Endothelial cell of umbilical vein (primary cell): ENCODE data around the gene PDHA1. TPM values are rescaled to one million over a fixed set of nuclear protein-coding genes. Genes with fewer than 3 reads are reported as not detected.

Experiments used
- BruUV-seq: library from RNA; stranded (reverse); fragments of 400-500 nt; replicated peaks from 2 replicates; lab custom pipeline; 2021; lab: Mats Ljungman, UMichigan
- CTCF ChIA-PET: fragments of 300-600, 350-600 bp; sonication (Branson Sonifier 250); formaldehyde crosslinking; loops from one replicate; lab custom pipeline; 2021; ENCODE audit warnings: antibody characterized with exemption, inconsistent platforms; lab: Charles Lee
- POLR2A ChIA-PET: fragments of 300-600, 350-600 bp; sonication (Branson Sonifier 250); formaldehyde crosslinking; loops from one replicate; lab custom pipeline; 2021; ENCODE audit warnings: antibody characterized with exemption, inconsistent platforms; lab: Charles Lee
- DNase-seq: peaks from one replicate; pipeline ENCODE4 v3.0.0-alpha.2; 2011; ENCODE audit warnings: low read depth, low spot score
- FAIRE-seq: peaks from 2 replicates; lab custom pipeline; 2011; peaks lifted over from hg19 to GRCh38; lab: Jason Lieb, UNC
- H2AFZ ChIP-seq: 2 replicates; pipeline ENCODE4 v1.6.0; 2012; ENCODE audit warnings: low read depth, low read length, control low read depth, inconsistent platforms
- H3K27ac ChIP-seq: 2 replicates; pipeline ENCODE4 v1.5.1; 2011; ENCODE audit warnings: low read depth, mild to moderate bottlenecking, control low read depth, low read length, moderate library complexity; ENCODE audit not compliant: insufficient read depth
- H3K27me3 ChIP-seq, 2 experiments: 2 replicates each; pipeline versions ENCODE4 v1.6.0 to v1.6.1; 2011; ENCODE audit warnings: low read length in 2 of 2, mixed read lengths in 1 of 2; ENCODE audit not compliant: control insufficient read depth in 2 of 2, insufficient read depth in 2 of 2
- H3K36me3 ChIP-seq, 2 experiments: 2 replicates in 1 of 2; 3 replicates in 1 of 2; pipeline ENCODE4 v1.5.1; 2011; ENCODE audit warnings: low read length in 2 of 2, mild to moderate bottlenecking in 1 of 2, moderate library complexity in 1 of 2; ENCODE audit not compliant: control insufficient read depth in 2 of 2, insufficient read depth in 2 of 2; ENCODE audit errors: extremely low read depth in 1 of 2
- H3K4me1 ChIP-seq: 3 replicates; pipeline ENCODE4 v1.5.1; 2011; ENCODE audit warnings: mild to moderate bottlenecking, low read length; ENCODE audit not compliant: control insufficient read depth, insufficient read depth; ENCODE audit errors: extremely low read depth
- H3K4me2 ChIP-seq: 2 replicates; pipeline ENCODE4 v1.6.1; 2011; ENCODE audit warnings: low read length, control low read depth, mixed read lengths; ENCODE audit not compliant: insufficient read depth
- H3K4me3 ChIP-seq, 3 experiments: fragments of 200-600 bp in 1 of 3; sonication (generic), shearing (Covaris generic) in 1 of 3; replicated peaks in 1 of 3; 2 replicates each; pipeline ENCODE4 v1.5.1; 2011 to 2016; ENCODE audit warnings: control low read depth in 3 of 3, low read length in 3 of 3, mild to moderate bottlenecking in 2 of 3, inconsistent platforms in 1 of 3, low read depth in 1 of 3, moderate library complexity in 1 of 3; ENCODE audit not compliant: insufficient read depth in 1 of 3
- H3K79me2 ChIP-seq: 2 replicates; pipeline ENCODE4 v1.6.0; 2012; ENCODE audit warnings: low read length, inconsistent platforms; ENCODE audit not compliant: control insufficient read depth, insufficient read depth
- H3K9ac ChIP-seq: replicated peaks from 2 replicates; pipeline ENCODE3; 2011; ENCODE audit warnings: low read length, control low read depth; ENCODE audit not compliant: insufficient read depth; ENCODE audit errors: extremely low read depth
- H3K9me1 ChIP-seq: replicated peaks from 3 replicates; pipeline ENCODE4 v1.6.0; 2011; ENCODE audit warnings: mild to moderate bottlenecking, low read length; ENCODE audit not compliant: control insufficient read depth, insufficient read depth; ENCODE audit errors: extremely low read depth
- H3K9me3 ChIP-seq: replicated peaks from 2 replicates; pipeline ENCODE4 v1.5.1; 2012; ENCODE audit warnings: low read length, inconsistent platforms; ENCODE audit not compliant: control insufficient read depth, insufficient read depth
- H4K20me1 ChIP-seq: replicated peaks from 2 replicates; pipeline ENCODE3; 2011; ENCODE audit warnings: mild to moderate bottlenecking, low read length; ENCODE audit not compliant: control insufficient read depth, insufficient read depth; ENCODE audit errors: extremely low read depth
- CTCF ChIP-seq, 2 donors: IDR thresholded peaks; 1 replicate in 1 of 2; 2 replicates in 1 of 2; pipeline ENCODE4 v1.5.1; 2011; ENCODE audit warnings: low read length in 2 of 2, mild to moderate bottlenecking in 2 of 2, moderate library complexity in 2 of 2, control low read depth in 1 of 2, inconsistent platforms in 1 of 2, low read depth in 1 of 2; ENCODE audit not compliant: insufficient read depth in 1 of 2; ENCODE audit errors: extremely low read depth in 1 of 2
- EZH2 ChIP-seq: IDR thresholded peaks from 2 replicates; pipeline ENCODE4 v1.6.1; 2012; ENCODE audit warnings: borderline replicate concordance, low read depth, mild to moderate bottlenecking, moderate library complexity, low read length, inconsistent platforms; ENCODE audit not compliant: severe bottlenecking
- FOS ChIP-seq: IDR thresholded peaks from 2 replicates; pipeline ENCODE4 v1.6.1; 2011; ENCODE audit warnings: mild to moderate bottlenecking, low read length, moderate library complexity, borderline replicate concordance; ENCODE audit not compliant: insufficient read depth
- GATA2 ChIP-seq: IDR thresholded peaks from 2 replicates; pipeline ENCODE4 v1.7.0; 2011; ENCODE audit warnings: low read depth, mild to moderate bottlenecking, moderate library complexity, mixed read lengths, low read length; ENCODE audit not compliant: insufficient read length, insufficient read depth
- JUN ChIP-seq: IDR thresholded peaks from 2 replicates; pipeline ENCODE4 v1.6.1; 2011; ENCODE audit warnings: borderline replicate concordance, low read depth; ENCODE audit not compliant: insufficient read length, insufficient read depth
- MAX ChIP-seq: IDR thresholded peaks from 2 replicates; pipeline ENCODE4 v1.6.1; 2011; ENCODE audit not compliant: insufficient read depth, insufficient read length
- MYC ChIP-seq: IDR thresholded peaks from one replicate; pipeline ENCODE4 v1.6.1; 2011; ENCODE audit warnings: mild to moderate bottlenecking, low read depth, low read length
- POLR2A ChIP-seq: IDR thresholded peaks from 2 replicates; pipeline ENCODE4 v1.6.1; 2012; ENCODE audit warnings: low read depth, mild to moderate bottlenecking, control low read depth, low read length
- POLR2AphosphoS5 ChIP-seq: IDR thresholded peaks from 2 replicates; pipeline ENCODE4 v1.6.1; 2012; ENCODE audit warnings: low read depth, mild to moderate bottlenecking, control low read depth, low read length, moderate library complexity; ENCODE audit not compliant: insufficient read depth
- dilution Hi-C: fragments of 300-500 bp; cut with MboI; formaldehyde crosslinking; loops from one replicate; pipeline ENCODE4 v1.15.0; 2019; ENCODE audit warnings: low sequenced_read_pairs; ENCODE audit not compliant: extremely low pct_ligation_motif_present
- intact Hi-C: fragments of 100-400 bp; cut with micrococcal nuclease; formaldehyde crosslinking; loops from one replicate; pipeline ENCODE4 v1.10.0; 2022
- polyA plus RNA-seq, 4 experiments: library from polyadenylated mRNA; depleted of rRNA in 3 of 4; stranded (reverse) in 3 of 4; unstranded in 1 of 4; fragments of >200 nt; gene quantifications; 2 replicates each; pipeline versions ENCODE4 v1.2.1 to v1.2.3, GENCODE V29; 2011 to 2012; ENCODE audit warnings: missing spikeins in 1 of 4
- total RNA-seq: library from RNA; stranded (reverse); gene quantifications from 2 replicates; pipeline ENCODE4 v1.2.3, GENCODE V29; 2021

PDHA1 gene
- total and polyA plus RNA-seq, 2 donors (not counting 3 experiments of a cell fraction or from before 2014, with no cell fraction given): 76.8 to 138 TPM

- H3K27me3 ChIP-seq: no peaks in the 10 kb centered on the region
- BruUV-seq: no TSS peak
- dilution Hi-C loops: no loop called here
- no peak overlapping the region for H3K4me2 ChIP-seq
- no peak for TF ChIP-seq EZH2
- TF ChIP-seq MAX: no peak
- TF ChIP-seq MYC: no peak
- no peak for TF ChIP-seq POLR2A
- no peak for TF ChIP-seq JUN
- TF ChIP-seq CTCF (IDR thresholded peaks at IDR 0.05; ENCODE audit: extremely low read depth in 1 of 2, insufficient read depth in 1 of 2, low read depth in 1 of 2, low read length in 2 of 2): no peak
- no peak for TF ChIP-seq GATA2
- TF ChIP-seq POLR2AphosphoS5: no peak
- no peak for TF ChIP-seq FOS
- no peaks in the 10 kb centered on the region for H3K9me3 ChIP-seq
- DNase-seq (no peak), FAIRE-seq (no peak)
- CTCF ChIA-PET: interaction anchor here (0.6 to 2.9 kb wide), 4 partner anchors 11 to 738 kb away, joined by 3 to 12 read pairs (median 6); no protein-coding TSS in a partner anchor
- no peak overlapping the region for H3K27ac ChIP-seq
- H3K4me1 ChIP-seq: no peaks in the 10 kb centered on the region
- no peaks in the 10 kb centered on the region for H4K20me1 ChIP-seq
- no peaks in the 10 kb centered on the region for H3K9me1 ChIP-seq
- intact Hi-C loops: no loop called here
- no peak overlapping the region for H2AFZ ChIP-seq
- peaks cover 0 to 11% of the 10 kb centered on the region in 2 experiments for H3K36me3 ChIP-seq
- H3K79me2 ChIP-seq: no peaks in the 10 kb centered on the region
- H3K9ac ChIP-seq: no peak overlapping the region
- POLR2A ChIA-PET: no interaction called here
- no peak overlapping the region for H3K4me3 ChIP-seq
Observed at GRCh38 chrX:19360903-19361302, 17.2 kb downstream of the PDHA1 start.
